ENCODE data around the gene KAT14.
"Not testable (repeated sequence)": the region's sequence is repeated elsewhere in the genome, so short reads cannot be mapped to it uniquely, and the experiment has no call there.

Gene KAT14

GRCh38 chr20:18180815-18181214, 43.2 kb downstream of the KAT14 start:
- no peak for DNase-seq
- Histone ChIP-seq H3K27me3 (ENCODE audit: insufficient read depth, low read depth, severe bottlenecking) (no peaks in the 10 kb centered on the region), H3K27ac (no peak overlapping the region), H3K4me3 (ENCODE audit: low read depth, low read length) (no peak overlapping the region), H3K36me3 (peaks cover 42% of the 10 kb centered on the region), H3K9me3 (ENCODE audit: severe bottlenecking) (peaks cover 2% of the 10 kb centered on the region)
- TF ChIP-seq CTCF (IDR thresholded peaks at IDR 0.05; ENCODE audit: low read depth, low read length) = no peak

- H3K36me3 ChIP-seq = peaks cover 41% of the 10 kb centered on the region
- TF ChIP-seq CTCF (IDR thresholded peaks at IDR 0.05; ENCODE audit: low read depth, low read length) = no peak
- H3K9me3 ChIP-seq (ENCODE audit: severe bottlenecking) = no peaks in the 10 kb centered on the region
- DNase-seq = no peak
- no peak overlapping the region for H3K27ac ChIP-seq
- no peak overlapping the region for H3K4me3 ChIP-seq (ENCODE audit: low read depth, low read length)
- no peaks in the 10 kb centered on the region for H3K27me3 ChIP-seq (ENCODE audit: insufficient read depth, low read depth, severe bottlenecking)
Measured at GRCh38 chr20:18187020-18187419, 49.4 kb downstream of the KAT14 start.

DNA sequence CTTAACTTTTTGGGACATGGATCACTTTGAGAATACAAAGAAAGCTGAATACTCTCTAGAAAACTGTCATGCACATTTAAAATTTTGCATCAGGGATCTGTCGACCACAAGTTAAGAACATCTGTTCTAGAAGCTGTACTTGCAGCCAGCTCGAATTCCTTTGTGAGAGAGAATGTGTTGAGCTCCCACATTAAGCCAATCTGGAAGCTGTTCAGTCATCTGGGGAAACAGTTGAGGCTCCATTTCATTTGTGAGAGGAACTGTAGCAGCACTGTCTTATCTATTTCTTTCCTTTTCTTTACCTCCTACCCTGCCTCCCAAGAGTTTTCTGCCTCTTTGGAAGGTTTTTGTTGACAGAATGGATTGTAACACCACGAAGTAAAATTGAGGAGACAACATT, 50.8 kb downstream of the KAT14 start:
- H3K4me3 ChIP-seq (ENCODE audit: low read depth, low read length) = no peak overlapping the region
- H3K36me3 ChIP-seq = peaks cover 32% of the 10 kb centered on the region
- no peak for TF ChIP-seq CTCF (IDR thresholded peaks at IDR 0.05; ENCODE audit: low read depth, low read length)
- H3K27ac ChIP-seq = no peak overlapping the region
- no peaks in the 10 kb centered on the region for H3K9me3 ChIP-seq (ENCODE audit: severe bottlenecking)
- no peak for DNase-seq
- no peaks in the 10 kb centered on the region for H3K27me3 ChIP-seq (ENCODE audit: insufficient read depth, low read depth, severe bottlenecking)

- no peaks in the 10 kb centered on the region for H3K9me3 ChIP-seq (ENCODE audit: severe bottlenecking)
- no peak for TF ChIP-seq CTCF (IDR thresholded peaks at IDR 0.05; ENCODE audit: low read depth, low read length)
- H3K36me3 ChIP-seq = peaks cover 15% of the 10 kb centered on the region
- H3K4me3 ChIP-seq (ENCODE audit: low read depth, low read length) = no peak overlapping the region
- H3K27ac ChIP-seq = no peak overlapping the region
- no peaks in the 10 kb centered on the region for H3K27me3 ChIP-seq (ENCODE audit: insufficient read depth, low read depth, severe bottlenecking)
- DNase-seq = no peak
Measured at GRCh38 chr20:18190338-18191233, 52.9 kb downstream of the KAT14 start.

DNA sequence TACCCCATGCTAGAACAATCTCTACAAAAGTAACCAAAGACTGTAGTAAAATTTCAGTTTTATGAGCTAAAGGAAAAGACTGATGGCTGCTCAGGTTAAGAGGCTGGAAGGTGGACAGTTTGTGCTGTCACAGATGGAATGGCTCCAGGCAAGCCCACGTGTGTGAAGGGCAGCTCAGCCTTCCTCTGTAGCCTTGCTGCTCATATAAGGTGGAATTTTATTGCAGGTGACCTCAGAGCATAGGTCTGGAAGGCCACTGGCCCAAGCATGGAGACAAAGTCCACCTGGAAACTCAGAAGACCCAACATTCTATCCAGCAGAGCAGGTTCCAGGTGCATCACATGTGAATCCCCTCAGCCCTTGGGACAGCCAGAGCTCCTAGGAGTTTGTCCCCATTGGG, 53.6 kb downstream of the KAT14 start:
- H3K27ac ChIP-seq = no peak overlapping the region
- no peaks in the 10 kb centered on the region for H3K27me3 ChIP-seq (ENCODE audit: insufficient read depth, low read depth, severe bottlenecking)
- H3K9me3 ChIP-seq (ENCODE audit: severe bottlenecking) = no peaks in the 10 kb centered on the region
- no peak for TF ChIP-seq CTCF (IDR thresholded peaks at IDR 0.05; ENCODE audit: low read depth, low read length)
- H3K4me3 ChIP-seq (ENCODE audit: low read depth, low read length) = no peak overlapping the region
- H3K36me3 ChIP-seq = peaks cover 9% of the 10 kb centered on the region
- no peak for DNase-seq

DNA sequence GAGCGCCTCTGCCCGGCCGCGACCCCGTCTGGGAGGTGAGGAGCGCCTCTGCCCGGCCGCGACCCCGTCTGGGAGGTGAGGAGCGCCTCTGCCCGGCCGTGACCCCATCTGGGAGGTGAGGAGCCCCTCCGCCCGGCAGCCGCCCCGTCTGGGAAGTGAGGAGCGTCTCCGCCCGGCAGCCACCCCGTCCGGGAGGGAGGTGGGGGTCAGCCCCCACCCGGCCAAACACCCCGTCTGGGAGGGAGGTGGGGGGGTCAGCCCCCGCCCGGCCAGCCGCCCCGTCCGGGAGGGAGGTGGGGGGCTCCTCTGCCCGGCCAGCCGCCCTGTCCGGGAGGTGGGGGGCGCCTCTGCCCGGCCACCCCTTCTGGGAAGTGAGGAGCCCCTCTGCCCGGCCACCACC, 56.8 kb downstream of the KAT14 start:
- H3K27me3 ChIP-seq (ENCODE audit: insufficient read depth, low read depth, severe bottlenecking); H3K27ac ChIP-seq; H3K4me3 ChIP-seq (ENCODE audit: low read depth, low read length); DNase-seq; H3K9me3 ChIP-seq (ENCODE audit: severe bottlenecking); H3K36me3 ChIP-seq: not testable (repeated sequence)
